Embryonic facial prominence (tissue), 1 donor: ENCODE data around the gene FFAR3.

Experiments
- DNase-seq: peaks from one replicate; pipeline ENCODE4 v3.0.0-alpha.2; 2016; ENCODE audit errors: extremely low spot score

FFAR3 gene

GRCh38 chr19:35357867-35358573 is at the start of gene FFAR3:
FFAR3 (plus strand) TSS chr19:35358460; CDS start chr19:35358891, 431 bp downstream.
- DNase-seq, result no peak

- DNase-seq, result no peak
Measured at GRCh38 chr19:35308910-35309309, 49.4 kb upstream of the FFAR3 start.

- DNase-seq, result no peak
Measured at GRCh38 chr19:35309481-35310279, 48.6 kb upstream of the FFAR3 start.

- DNase-seq, result no peak
Measured at GRCh38 chr19:35310331-35310730, 47.9 kb upstream of the FFAR3 start.

GRCh38 chr19:35310811-35311465 is 47.3 kb upstream of the FFAR3 start:
- no peak for DNase-seq

- no peak for DNase-seq
Measured at GRCh38 chr19:35311901-35312665, 46.2 kb upstream of the FFAR3 start.

- no peak for DNase-seq
Measured at GRCh38 chr19:35313587-35313986, 44.7 kb upstream of the FFAR3 start.

- no peak for DNase-seq
Measured at GRCh38 chr19:35314031-35314430, 44.2 kb upstream of the FFAR3 start.

- no peak for DNase-seq
Measured at GRCh38 chr19:35314858-35315470, 43.3 kb upstream of the FFAR3 start.

- DNase-seq, result no peak
Measured at GRCh38 chr19:35315883-35316282, 42.4 kb upstream of the FFAR3 start.

GRCh38 chr19:35316560-35316959 is 41.7 kb upstream of the FFAR3 start:
- no peak for DNase-seq

GRCh38 chr19:35317464-35318043 is 40.7 kb upstream of the FFAR3 start:
- DNase-seq, result no peak

GRCh38 chr19:35318679-35319448 is 39.4 kb upstream of the FFAR3 start:
- DNase-seq, result no peak

GRCh38 chr19:35320065-35320713 is 38.1 kb upstream of the FFAR3 start:
- no peak for DNase-seq

- no peak for DNase-seq
Measured at GRCh38 chr19:35321291-35321690, 37.0 kb upstream of the FFAR3 start.

GRCh38 chr19:35322014-35322413 is 36.2 kb upstream of the FFAR3 start:
- no peak for DNase-seq

GRCh38 chr19:35327642-35328041 is 30.6 kb upstream of the FFAR3 start:
- no peak for DNase-seq

GRCh38 chr19:35328851-35329285 is 29.4 kb upstream of the FFAR3 start, which contains the start of gene CD22:
CD22 (plus strand) TSS chr19:35329187; CDS start chr19:35332041, 2,854 bp downstream.
- DNase-seq, result no peak

GRCh38 chr19:35329323-35329722 is 28.9 kb upstream of the FFAR3 start:
- DNase-seq, result no peak

- DNase-seq, result no peak
Measured at GRCh38 chr19:35330475-35330874, 27.8 kb upstream of the FFAR3 start.
